Gastroesophageal sphincter (tissue), 4 donors: ENCODE results near the gene GPR27. TPM values are rescaled to one million over a fixed set of nuclear protein-coding genes. Genes with fewer than 3 reads are reported as not detected.

Experiments used
- ATAC-seq: fragments of 150-250 bp; one replicate; pipeline ENCODE4 v1.9.1; 2016; ENCODE audit warnings: mild to moderate bottlenecking, moderate library complexity
- H3K27ac ChIP-seq, 4 donors: fragments of 200-600 bp; sonication (generic) in 3 of 4; 1 replicate in 3 of 4; 2 replicates in 1 of 4; pipeline ENCODE4 v1.5.1; 2016 to 2019
- H3K27me3 ChIP-seq: fragments of 200-600 bp; sonication (generic); one replicate; pipeline ENCODE4 v1.5.1; 2019
- H3K36me3 ChIP-seq, 2 donors: fragments of 200-600 bp; sonication (generic); one replicate each; pipeline ENCODE4 v1.5.1; 2019; ENCODE audit warnings: control low read depth in 1 of 2
- H3K4me1 ChIP-seq, 3 donors: fragments of 200-600 bp; sonication (generic); 1 replicate in 2 of 3; 2 replicates in 1 of 3; pipeline ENCODE4 v1.5.1; 2016 to 2019; ENCODE audit warnings: control low read depth in 2 of 3
- H3K4me3 ChIP-seq, 2 donors: fragments of 200-600 bp; sonication (generic); one replicate each; pipeline ENCODE4 v1.5.1; 2019; ENCODE audit warnings: mild to moderate bottlenecking in 1 of 2, moderate library complexity in 1 of 2
- H3K9me3 ChIP-seq, 3 donors: fragments of 200-600 bp; sonication (generic); one replicate each; pipeline ENCODE4 v1.5.1; 2017 to 2019; ENCODE audit warnings: control low read depth in 2 of 3
- EP300 ChIP-seq: sonication (generic); formaldehyde crosslinking; IDR thresholded peaks from one replicate; pipeline ENCODE4 v1.6.1; 2017; ENCODE audit warnings: antibody characterized with exemption, mild to moderate bottlenecking
- POLR2A ChIP-seq, 2 donors: fragments of 450-650 bp; IDR thresholded peaks; one replicate each; pipeline ENCODE4 v1.6.1; 2017; ENCODE audit warnings: antibody characterized with exemption in 2 of 2, mild to moderate bottlenecking in 2 of 2, moderate library complexity in 1 of 2
- POLR2AphosphoS5 ChIP-seq: sonication (generic); formaldehyde crosslinking; IDR thresholded peaks from one replicate; pipeline ENCODE4 v1.6.1; 2017; ENCODE audit warnings: antibody characterized with exemption
- WGBS, 2 donors: methylation state at CpG; one replicate each; pipeline ENCODE4 v1.1.5; 2018; ENCODE audit warnings: low coverage in 1 of 2; 5-methylcytosine and 5-hydroxymethylcytosine counted together
- total RNA-seq, 4 donors: library from RNA; depleted of rRNA; stranded (reverse); fragments of >200 nt; gene quantifications; one replicate each; pipeline ENCODE4 v1.1.0, GENCODE V29; 2016
- TF ChIP-seq, protein P1 (sequence below), 4 experiments: fragments of 200-600 bp in 2 of 4; fragments of 450-650 bp in 2 of 4; sonication (generic) in 1 of 4; IDR thresholded peaks; one replicate each; pipeline ENCODE4 v1.5.1; 2017 to 2019; ENCODE audit warnings: antibody characterized with exemption in 4 of 4, mild to moderate bottlenecking in 2 of 4, moderate library complexity in 2 of 4

The GPR27 gene
- total RNA-seq, 4 donors from 2014 or later: 1.7 to 2.8 (median 2.0) TPM

DNA sequence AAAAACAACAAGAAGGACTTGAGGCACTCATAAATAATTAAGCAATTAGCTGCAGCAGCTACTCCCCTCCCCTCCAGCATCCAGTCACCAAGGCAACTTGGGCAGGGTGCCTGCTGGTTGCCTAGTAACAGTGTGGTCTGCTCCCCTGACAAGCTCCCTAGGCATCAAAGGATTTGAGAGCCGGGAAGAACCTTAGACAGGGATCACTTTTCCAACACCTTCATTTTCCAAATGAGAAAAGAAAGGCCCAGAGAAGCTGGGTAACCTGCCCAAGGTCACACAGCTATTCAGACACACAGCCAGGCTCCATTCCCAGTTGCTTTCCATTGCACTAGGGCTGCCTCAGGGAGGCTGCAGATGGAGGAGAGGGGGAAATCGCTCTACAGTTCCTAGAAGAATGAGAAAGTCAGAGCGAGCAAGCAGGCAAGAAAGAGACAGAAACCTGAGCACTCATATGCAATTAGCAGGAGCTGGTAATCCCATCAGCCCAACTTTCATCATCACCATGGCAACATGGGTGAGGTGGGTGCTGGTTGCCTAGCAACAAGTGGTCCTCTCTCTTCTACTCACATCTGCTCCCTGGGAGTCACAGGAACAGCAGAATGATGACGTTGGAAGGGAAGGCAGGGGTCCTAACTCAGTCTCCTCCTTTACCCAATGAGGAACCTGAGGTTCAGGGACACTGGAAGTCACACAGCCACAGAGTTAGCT lies 24.9 kb upstream of the GPR27 start:
- Histone ChIP-seq H3K27ac (no peak overlapping the region), H3K4me3 (no peak overlapping the region), H3K36me3 (no peaks in the 10 kb centered on the region), H3K4me1 (peaks cover 0 to 28% (median 4%) of the 10 kb centered on the region in 3 donors), H3K27me3 (no peaks in the 10 kb centered on the region), H3K9me3 (no peaks in the 10 kb centered on the region)
- TF ChIP-seq EP300 (no peak), POLR2A (IDR thresholded peaks at IDR 0.05) (no peak), POLR2AphosphoS5 (no peak)
- TF ChIP-seq, protein P1, sequence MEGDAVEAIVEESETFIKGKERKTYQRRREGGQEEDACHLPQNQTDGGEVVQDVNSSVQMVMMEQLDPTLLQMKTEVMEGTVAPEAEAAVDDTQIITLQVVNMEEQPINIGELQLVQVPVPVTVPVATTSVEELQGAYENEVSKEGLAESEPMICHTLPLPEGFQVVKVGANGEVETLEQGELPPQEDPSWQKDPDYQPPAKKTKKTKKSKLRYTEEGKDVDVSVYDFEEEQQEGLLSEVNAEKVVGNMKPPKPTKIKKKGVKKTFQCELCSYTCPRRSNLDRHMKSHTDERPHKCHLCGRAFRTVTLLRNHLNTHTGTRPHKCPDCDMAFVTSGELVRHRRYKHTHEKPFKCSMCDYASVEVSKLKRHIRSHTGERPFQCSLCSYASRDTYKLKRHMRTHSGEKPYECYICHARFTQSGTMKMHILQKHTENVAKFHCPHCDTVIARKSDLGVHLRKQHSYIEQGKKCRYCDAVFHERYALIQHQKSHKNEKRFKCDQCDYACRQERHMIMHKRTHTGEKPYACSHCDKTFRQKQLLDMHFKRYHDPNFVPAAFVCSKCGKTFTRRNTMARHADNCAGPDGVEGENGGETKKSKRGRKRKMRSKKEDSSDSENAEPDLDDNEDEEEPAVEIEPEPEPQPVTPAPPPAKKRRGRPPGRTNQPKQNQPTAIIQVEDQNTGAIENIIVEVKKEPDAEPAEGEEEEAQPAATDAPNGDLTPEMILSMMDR (IDR thresholded peaks at IDR 0.05): no peak
- WGBS, 2 donors: 64 to 76% methylated on average over 3 of the region's 4 CpGs
- no peak for ATAC-seq

DNA sequence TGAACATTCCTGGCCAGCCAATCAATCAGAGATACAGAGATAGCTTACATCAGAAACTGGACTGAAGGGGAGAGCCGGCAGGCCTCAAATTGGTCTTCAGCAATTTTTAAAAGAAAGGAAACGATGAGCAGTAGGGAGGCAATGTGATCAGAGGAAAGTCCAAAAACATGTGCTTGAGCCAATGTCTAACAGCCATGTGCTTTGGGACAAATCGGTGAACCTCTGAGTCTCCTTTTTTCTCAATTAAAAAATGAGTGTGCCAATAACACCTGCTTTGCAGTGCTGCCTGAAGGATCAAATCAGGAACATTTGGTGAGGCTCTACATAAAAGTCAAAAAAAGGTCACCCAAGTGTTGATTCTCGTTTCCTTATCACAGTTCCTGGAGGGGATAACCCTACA lies 21.0 kb upstream of the GPR27 start:
- no peak overlapping the region for H3K27ac ChIP-seq
- 73 to 86% methylated on average over 3 to 4 of the region's 4 CpGs for WGBS, 2 donors
- peaks cover 0 to 7% (median 0%) of the 10 kb centered on the region in 3 donors for H3K4me1 ChIP-seq
- ATAC-seq: no peak
- H3K27me3 ChIP-seq: no peaks in the 10 kb centered on the region
- no peak overlapping the region for H3K4me3 ChIP-seq
- H3K36me3 ChIP-seq: no peaks in the 10 kb centered on the region
- no peaks in the 10 kb centered on the region for H3K9me3 ChIP-seq
- TF ChIP-seq EP300: no peak
- TF ChIP-seq POLR2AphosphoS5: no peak
- TF ChIP-seq, protein P1 (IDR thresholded peaks at IDR 0.05): no peak
- TF ChIP-seq POLR2A (IDR thresholded peaks at IDR 0.05): no peak

DNA sequence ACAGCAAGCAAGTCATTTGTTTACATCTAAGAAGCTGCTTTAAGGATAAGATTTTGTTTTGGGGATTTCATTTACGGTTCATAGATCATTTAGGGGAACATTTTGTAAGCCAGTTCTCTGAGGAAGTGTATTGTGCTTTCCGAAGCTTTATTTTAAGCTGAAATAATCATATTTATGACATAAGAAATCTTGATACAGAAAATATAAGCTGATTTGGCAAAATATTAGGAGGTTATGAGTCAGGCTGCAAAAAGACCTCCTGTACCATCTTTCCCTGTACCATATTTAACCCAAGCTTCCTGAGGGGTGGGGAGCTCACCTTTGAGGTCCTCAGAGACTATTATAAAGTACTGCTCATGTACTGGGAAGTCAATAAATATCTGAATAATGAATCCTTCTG lies 20.3 kb upstream of the GPR27 start:
- ATAC-seq: no peak
- TF ChIP-seq, protein P1 (IDR thresholded peaks at IDR 0.05): no peak
- TF ChIP-seq POLR2AphosphoS5 (no peak), POLR2A (IDR thresholded peaks at IDR 0.05) (no peak), EP300 (no peak)
- H3K4me3 ChIP-seq: no peak overlapping the region

DNA sequence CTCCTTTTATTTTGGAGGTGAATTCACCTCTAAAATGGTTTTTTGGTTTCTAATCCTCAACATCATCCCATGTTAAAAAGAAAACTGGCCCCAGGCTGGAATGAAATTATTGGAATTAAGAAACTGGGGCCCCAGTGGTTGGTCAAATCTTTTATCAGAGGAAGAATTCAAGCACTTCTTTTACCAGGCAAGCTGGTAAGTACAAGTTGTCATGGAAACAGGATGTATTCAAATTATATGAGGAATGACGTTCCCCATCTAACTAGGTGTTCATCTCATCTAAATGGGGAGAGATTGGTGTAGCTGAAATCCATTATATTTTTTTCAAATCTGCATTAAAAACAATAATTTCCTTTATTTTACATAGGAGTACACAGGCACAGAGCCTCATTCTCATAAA lies 18.8 kb upstream of the GPR27 start:
- TF ChIP-seq, protein P1 (IDR thresholded peaks at IDR 0.05): no peak
- Histone ChIP-seq H3K4me1 (peaks cover 0 to 2% (median 0%) of the 10 kb centered on the region in 3 donors), H3K4me3 (no peak overlapping the region), H3K36me3 (no peaks in the 10 kb centered on the region), H3K27ac (no peak overlapping the region), H3K27me3 (no peaks in the 10 kb centered on the region), H3K9me3 (no peaks in the 10 kb centered on the region)
- 60 to 74% methylated on average over 1 of the region's 1 CpG for WGBS, 2 donors
- no peak for ATAC-seq

More for the DNA sequence above, 20.3 kb upstream of the GPR27 start:
- Histone ChIP-seq H3K9me3 (no peaks in the 10 kb centered on the region), H3K27me3 (no peaks in the 10 kb centered on the region), H3K27ac (no peak overlapping the region), H3K36me3 (no peaks in the 10 kb centered on the region), H3K4me1 (peaks cover 0 to 7% (median 0%) of the 10 kb centered on the region in 3 donors)
- WGBS, 2 donors: 92 to 94% methylated on average over 2 of the region's 2 CpGs

DNA sequence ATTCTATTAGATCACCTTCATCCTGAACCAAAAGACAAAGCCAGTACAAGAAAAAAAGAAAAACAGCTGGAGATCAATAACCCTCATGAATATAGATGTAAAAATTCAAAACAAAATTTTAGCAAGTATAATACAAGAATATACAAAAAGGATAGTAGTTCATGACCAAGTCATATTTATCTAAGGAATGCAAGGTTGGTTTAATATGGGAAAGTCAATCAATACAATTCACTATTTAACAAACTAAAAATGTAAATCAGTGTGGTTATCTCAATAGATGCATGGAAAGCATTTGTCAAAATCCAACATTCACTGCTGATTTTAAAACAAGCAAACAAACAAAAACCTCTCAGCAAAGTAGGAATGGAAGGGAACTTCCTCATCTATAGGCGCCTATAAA lies 11.0 kb upstream of the GPR27 start:
- H3K27me3 ChIP-seq: no peaks in the 10 kb centered on the region
- ATAC-seq: no peak
- H3K4me1 ChIP-seq: no peaks in the 10 kb centered on the region
- TF ChIP-seq, protein P1 (IDR thresholded peaks at IDR 0.05): no peak
- TF ChIP-seq EP300 (no peak), POLR2AphosphoS5 (no peak), POLR2A (IDR thresholded peaks at IDR 0.05) (no peak)
- H3K27ac ChIP-seq: no peak overlapping the region
- 100% methylated on average over 1 of the region's 1 CpG for WGBS, 2 donors
- H3K9me3 ChIP-seq: peaks cover 0 to 46% (median 0%) of the 10 kb centered on the region in 3 donors
- no peak overlapping the region for H3K4me3 ChIP-seq
- no peaks in the 10 kb centered on the region for H3K36me3 ChIP-seq
